Aorta (tissue), 5 donors: ENCODE results near the gene BMP8B. TPM values are rescaled to one million over a fixed set of nuclear protein-coding genes. Genes with fewer than 3 reads are reported as not detected.
"Not testable (repeated sequence)": the region's sequence is repeated elsewhere in the genome, so short reads cannot be mapped to it uniquely, and the experiment has no call there.

Experiments used
- ATAC-seq: fragments of 200-7000 bp; cut with Tn5 transposase; one replicate; pipeline ENCODE4 v1.9.1; 2022; ENCODE audit warnings: moderate library complexity; ENCODE audit not compliant: low FRiP score
- DNase-seq, 2 donors: peaks; one replicate each; pipeline ENCODE4 v3.0.0-alpha.2; 2020
- H3K27ac ChIP-seq, 2 donors: one replicate each; pipeline ENCODE4 v1.5.1; 2013; ENCODE audit warnings: low read length in 2 of 2, mild to moderate bottlenecking in 2 of 2, moderate library complexity in 2 of 2, control low read depth in 1 of 2, inconsistent platforms in 1 of 2, low read depth in 1 of 2
- H3K27me3 ChIP-seq, 2 donors: one replicate each; pipeline ENCODE4 v1.6.1; 2013; ENCODE audit warnings: control low read depth in 1 of 2, low read length in 1 of 2, mild to moderate bottlenecking in 1 of 2, moderate library complexity in 1 of 2; ENCODE audit not compliant: insufficient read depth in 2 of 2, control insufficient read depth in 1 of 2
- H3K36me3 ChIP-seq, 2 donors: one replicate each; pipeline ENCODE4 v1.6.1; 2013; ENCODE audit warnings: control low read depth in 1 of 2, low read length in 1 of 2, mild to moderate bottlenecking in 1 of 2; ENCODE audit not compliant: insufficient read depth in 2 of 2, control insufficient read depth in 1 of 2
- H3K4me1 ChIP-seq, 2 donors: one replicate each; pipeline ENCODE4 v1.6.1; 2013; ENCODE audit warnings: low read length in 2 of 2, control low read depth in 1 of 2, mild to moderate bottlenecking in 1 of 2, moderate library complexity in 1 of 2; ENCODE audit not compliant: insufficient read depth in 2 of 2, control insufficient read depth in 1 of 2
- H3K4me3 ChIP-seq, 2 donors: one replicate each; pipeline ENCODE4 v1.5.1; 2013; ENCODE audit warnings: low read length in 2 of 2, control low read depth in 1 of 2, mild to moderate bottlenecking in 1 of 2
- H3K9me3 ChIP-seq: one replicate; pipeline ENCODE4 v1.6.1; 2013; ENCODE audit warnings: mild to moderate bottlenecking, low read length; ENCODE audit not compliant: control insufficient read depth
- WGBS, 2 donors: extraction: QIAGEN DNeasy Blood & Tissue Kit; methylation state at CpG; one replicate each; pipeline ENCODE4 v1.1.7; 2013; 5-methylcytosine and 5-hydroxymethylcytosine counted together
- intact Hi-C, 2 donors: fragments of 100-400 bp; cut with DNase I; formaldehyde crosslinking; loops; one replicate each; pipeline versions ENCODE4 v1.14.2 to v1.15.0; 2022
- polyA plus RNA-seq, 2 donors: library from polyadenylated mRNA; stranded (reverse); fragments of 200-250 nt; gene quantifications; one replicate each; pipeline ENCODE4 v1.2.3, GENCODE V29; 2013
- total RNA-seq, 2 donors: library from RNA; stranded (reverse); fragmentation: NEBNext Ultra II Directional; extraction: Animal tissue kit (Norgen Biotek cat#: 25700); gene quantifications; one replicate each; pipeline ENCODE4 v1.2.1, GENCODE V29; 2021
- donor health status: healthy with polysubstance abuse.
- donor health status: Bipolar disorder and iron deficiency.
- donor health status: DM: no; HTN: no; CAD: no.
- donor health status: DM: no; HTN: no; CAD: no.
- donor health status: DM: yes; HTN: yes; CAD: no.

The BMP8B gene
- total and polyA plus RNA-seq, 4 donors, result 0.03 to 1.4 (median 0.91) TPM

DNA sequence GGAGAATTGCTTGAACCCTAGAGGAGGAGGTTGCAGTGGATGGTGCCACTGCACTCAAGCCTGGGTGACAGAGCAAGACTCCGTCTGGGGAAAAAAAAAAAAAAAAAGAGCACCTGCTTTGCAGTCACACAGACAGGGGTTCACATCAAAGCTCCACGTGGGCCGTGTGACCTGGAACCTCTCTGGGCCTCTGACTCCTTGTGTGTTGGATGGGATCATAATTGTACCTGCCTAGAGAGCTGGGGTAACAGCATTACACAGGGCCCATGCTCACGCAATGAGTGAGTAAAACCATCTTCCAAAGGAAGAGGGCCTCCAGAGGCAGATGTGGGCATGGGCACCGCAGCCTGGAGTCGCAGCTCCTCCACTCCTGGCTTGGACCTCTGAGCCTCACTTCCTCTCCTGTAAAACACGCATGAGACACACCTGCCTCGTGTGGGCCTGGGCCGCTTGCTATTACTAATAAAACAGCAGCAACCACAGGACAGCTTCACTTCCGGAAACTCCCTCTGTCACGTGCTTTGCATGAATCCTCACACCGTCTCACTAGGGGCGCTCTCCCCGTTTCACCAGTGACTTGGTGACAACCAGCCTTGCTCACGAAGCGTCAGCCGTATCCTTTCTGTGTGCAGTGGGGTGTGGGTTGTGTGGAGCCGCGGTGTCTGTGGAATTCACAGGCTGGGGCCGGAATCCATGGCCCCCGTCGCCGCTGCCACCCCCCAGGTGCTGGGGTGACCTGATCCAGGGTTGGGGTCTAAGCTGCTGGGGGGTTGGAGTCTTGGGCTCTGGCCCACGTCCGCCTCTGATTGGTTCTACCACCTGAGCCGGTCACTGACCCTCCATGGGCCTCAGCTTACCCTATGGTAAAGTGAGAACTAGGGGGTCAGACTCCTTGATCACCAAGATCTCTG lies 10.4 kb upstream of the BMP8B start:
- ATAC-seq (peak; percentile 50), DNase-seq (peak; percentile 86 to 89)
- H3K27ac ChIP-seq, H3K36me3 ChIP-seq, H3K4me1 ChIP-seq, H3K9me3 ChIP-seq, H3K4me3 ChIP-seq, intact Hi-C loops, H3K27me3 ChIP-seq: not testable (repeated sequence)
- 49 to 54% methylated on average over 22 to 23 of the region's 26 CpGs for WGBS, 2 donors

DNA sequence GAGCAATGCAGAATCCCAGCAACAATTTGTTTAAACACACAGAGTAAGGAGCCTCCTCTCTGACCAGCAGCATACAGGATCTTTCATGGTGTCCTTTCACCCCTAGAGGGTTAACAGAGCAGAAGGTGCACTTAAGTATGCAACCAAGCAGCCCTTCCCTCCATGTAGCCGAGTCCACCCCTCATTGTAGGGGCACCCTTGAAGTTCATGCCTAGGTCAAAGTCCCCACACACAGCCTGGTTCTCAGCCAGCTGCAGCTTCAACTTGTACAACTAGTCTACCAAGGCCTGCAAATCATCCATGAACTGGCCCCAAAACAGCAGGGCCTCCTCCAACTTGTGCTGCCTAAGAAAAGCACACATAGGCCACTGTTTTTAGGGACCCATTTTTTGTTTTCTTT lies 7.0 kb upstream of the BMP8B start:
- H3K4me1 ChIP-seq, result no peaks in the 10 kb centered on the region
- no peaks in the 10 kb centered on the region for H3K27me3 ChIP-seq
- DNase-seq (peak in 1 of 2 donors; percentile 32), ATAC-seq (no peak)
- 56 to 58% methylated on average over 1 of the region's 1 CpG for WGBS, 2 donors
- H3K4me3 ChIP-seq, result no peak overlapping the region
- H3K27ac ChIP-seq, result no peak overlapping the region
- H3K36me3 ChIP-seq, result no peaks in the 10 kb centered on the region
- intact Hi-C loops, result no loop called here
- H3K9me3 ChIP-seq, result no peaks in the 10 kb centered on the region

DNA sequence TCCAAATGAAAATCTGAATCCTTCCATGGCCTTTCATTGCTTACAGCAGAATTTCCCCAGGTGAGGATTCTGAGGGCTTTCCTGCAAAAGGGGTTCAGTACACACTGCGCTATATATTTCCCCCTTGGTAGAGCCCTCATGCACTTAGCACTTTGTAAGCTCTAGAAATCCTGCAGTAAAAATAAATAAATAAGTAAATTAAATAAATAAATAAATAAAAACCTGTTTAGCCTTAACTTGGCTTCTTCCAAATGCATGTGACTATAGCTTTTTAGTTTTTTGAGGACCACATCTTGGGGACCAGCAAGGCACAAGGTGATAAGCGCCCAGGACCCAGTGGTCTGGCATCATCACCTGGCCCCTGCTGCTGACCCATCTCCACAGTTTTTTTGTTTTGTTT lies 3.2 kb upstream of the BMP8B start:
- Histone ChIP-seq H3K4me1 (no peaks in the 10 kb centered on the region), H3K27ac (no peak overlapping the region), H3K4me3 (no peak overlapping the region), H3K9me3 (no peaks in the 10 kb centered on the region), H3K36me3 (no peaks in the 10 kb centered on the region), H3K27me3 (peaks cover 0 to 4% of the 10 kb centered on the region in 2 donors)
- WGBS, 2 donors, result 95 to 97% methylated on average over 2 of the region's 2 CpGs
- ATAC-seq (no peak), DNase-seq (no peak)
- intact Hi-C loops, result no loop called here

DNA sequence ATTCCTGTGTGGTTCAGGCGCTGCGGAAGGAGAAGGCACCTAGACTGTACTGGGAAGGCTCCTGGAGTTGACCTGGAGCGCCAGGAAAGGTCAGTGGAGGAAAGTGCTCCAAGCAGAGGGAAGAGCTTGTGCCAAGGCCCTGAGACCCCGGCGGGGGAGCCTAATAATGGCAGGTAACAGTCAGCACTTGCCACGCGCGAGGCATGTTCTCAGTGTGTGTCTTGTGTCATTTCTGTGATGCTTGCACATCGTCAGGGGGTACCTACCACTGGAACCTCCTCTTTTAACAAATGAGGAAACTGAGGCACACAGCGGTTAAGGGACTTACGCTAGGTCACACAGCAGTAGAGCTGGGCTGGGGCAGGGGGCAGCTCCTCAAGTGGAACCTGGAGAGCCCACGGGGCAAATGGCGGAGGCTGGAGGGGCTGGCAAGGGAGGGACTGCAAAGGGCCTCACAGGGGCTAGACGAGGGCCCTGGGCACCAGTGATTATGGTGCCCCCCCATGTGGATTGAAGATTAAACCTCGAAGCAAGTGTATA lies 976 bp upstream of the BMP8B start:
- no peak overlapping the region for H3K27ac ChIP-seq
- 52 to 55% methylated on average over 14 to 15 of the region's 15 CpGs for WGBS, 2 donors
- H3K36me3 ChIP-seq, result no peaks in the 10 kb centered on the region
- no peak for ATAC-seq
- DNase-seq, result peak in 1 of 2 donors; percentile 49
- no peaks in the 10 kb centered on the region for H3K9me3 ChIP-seq
- no peak overlapping the region for H3K4me3 ChIP-seq
- peaks cover 0 to 4% of the 10 kb centered on the region in 2 donors for H3K27me3 ChIP-seq
- intact Hi-C loops, result no loop called here
- no peaks in the 10 kb centered on the region for H3K4me1 ChIP-seq

DNA sequence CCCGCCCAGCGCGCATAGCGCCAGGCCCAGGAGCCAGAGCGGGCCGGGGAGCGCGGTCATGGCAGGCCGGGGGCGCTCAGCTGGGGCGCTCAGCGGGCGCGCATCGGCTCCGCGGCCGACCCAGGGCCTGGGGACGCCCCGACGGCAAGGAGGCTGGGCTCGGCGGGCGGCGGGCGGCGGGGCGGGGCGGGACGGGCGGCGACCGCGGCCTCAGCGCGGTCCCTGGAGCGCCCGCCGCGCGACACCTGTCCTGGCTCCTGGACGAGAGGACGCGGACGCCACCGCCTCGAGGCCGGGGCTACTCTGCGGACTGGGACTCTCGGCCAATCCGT lies 273 bp downstream of the BMP8B start:
- WGBS, 2 donors, result 1 to 2% methylated on average over 31 to 51 of the region's 51 CpGs

DNA sequence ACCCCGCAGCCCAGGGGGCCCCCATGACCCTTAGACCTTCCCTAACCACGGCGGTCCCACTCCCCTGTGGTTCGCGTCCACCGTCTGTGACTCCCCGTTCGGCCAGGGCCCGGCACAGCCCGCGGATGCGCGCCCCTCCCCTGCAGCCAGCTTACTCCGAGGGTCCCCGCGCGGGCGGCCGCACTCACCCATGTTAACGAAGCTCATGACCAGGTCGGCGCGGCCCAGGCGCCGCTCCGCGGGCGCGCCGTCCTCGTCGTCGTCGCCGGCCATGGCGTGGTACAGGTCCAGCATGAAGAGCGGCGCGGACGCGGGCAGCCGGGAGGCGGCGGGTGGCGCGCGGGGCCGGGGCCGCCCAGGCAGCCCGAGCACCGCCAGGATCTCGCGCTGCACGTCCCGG lies 701 bp downstream of the BMP8B start:
- H3K4me3 ChIP-seq, H3K36me3 ChIP-seq, H3K27me3 ChIP-seq, H3K4me1 ChIP-seq, H3K9me3 ChIP-seq, H3K27ac ChIP-seq, intact Hi-C loops, ATAC-seq: not testable (repeated sequence)
- 0 to 5% methylated on average over 27 to 55 of the region's 55 CpGs for WGBS, 2 donors
- DNase-seq, result peak in 1 of 2 donors; percentile 78

More for the DNA sequence above, 273 bp downstream of the BMP8B start:
- ATAC-seq (no peak), DNase-seq (no peak)
- Histone ChIP-seq H3K4me3 (peak overlapping the region in 1 of 2 donors; percentile 47), H3K27ac (no peak overlapping the region), H3K9me3 (no peaks in the 10 kb centered on the region), H3K27me3 (peaks cover 0 to 4% of the 10 kb centered on the region in 2 donors), H3K36me3 (no peaks in the 10 kb centered on the region), H3K4me1 (no peaks in the 10 kb centered on the region)
- intact Hi-C loops, result no loop called here

DNA sequence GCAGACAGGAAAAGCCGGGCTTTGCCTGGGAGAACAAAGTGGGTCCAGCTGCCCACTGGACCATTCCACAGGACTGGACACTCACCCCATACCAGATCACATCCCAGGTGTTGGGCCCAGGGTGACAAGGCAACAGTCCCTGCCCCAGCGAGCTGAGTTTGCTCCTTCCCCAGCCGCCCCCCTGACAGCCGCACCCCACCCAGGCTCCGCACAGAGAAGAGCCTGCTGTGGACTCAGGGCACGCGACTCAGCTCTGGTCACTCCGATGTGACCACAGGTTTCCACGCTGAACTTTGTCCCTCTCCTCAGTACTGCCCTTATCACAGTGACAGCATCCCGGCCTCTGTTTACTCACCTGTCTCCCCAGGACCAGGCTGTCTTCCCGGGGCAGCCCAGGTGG lies 1.2 kb downstream of the BMP8B start:
- DNase-seq, result peak in 1 of 2 donors; percentile 69
- Histone ChIP-seq H3K4me1 (no peaks in the 10 kb centered on the region), H3K4me3 (no peak overlapping the region), H3K36me3 (no peaks in the 10 kb centered on the region), H3K27me3 (peaks cover 0 to 4% of the 10 kb centered on the region in 2 donors), H3K9me3 (no peaks in the 10 kb centered on the region), H3K27ac (no peak overlapping the region)
- ATAC-seq, result no peak
- intact Hi-C loops, result no loop called here
- WGBS, 2 donors, result 69 to 76% methylated on average over 11 of the region's 11 CpGs

DNA sequence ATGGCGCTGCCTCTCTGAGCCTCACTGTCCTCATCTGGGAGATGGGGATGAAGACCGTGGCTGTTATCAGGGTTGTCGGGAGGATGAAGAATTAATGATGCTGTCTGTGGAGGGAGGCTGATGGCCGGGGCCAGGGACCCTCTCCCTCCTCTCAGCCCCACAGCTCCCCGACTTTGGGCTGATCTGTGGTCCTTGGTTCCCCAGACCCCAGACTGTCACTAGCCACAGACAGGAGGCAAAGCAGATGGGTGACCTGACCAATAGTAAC lies 1.6 kb downstream of the BMP8B start:
- H3K36me3 ChIP-seq, ATAC-seq, H3K9me3 ChIP-seq, DNase-seq, H3K4me3 ChIP-seq, intact Hi-C loops, H3K27ac ChIP-seq, H3K27me3 ChIP-seq, H3K4me1 ChIP-seq: not testable (repeated sequence)
- 90 to 98% methylated on average over 4 to 5 of the region's 5 CpGs for WGBS, 2 donors
